NCI-H748 (cell line): ENCODE data around the gene SPOPL.
"Not testable (repeated sequence)": the region's sequence is repeated elsewhere in the genome, so short reads cannot be mapped to it uniquely, and the experiment has no call there.

Experiments used
- DNase-seq: peaks from one replicate; lab custom pipeline; 2025; ENCODE audit not compliant: unreplicated experiment; lab: John Stamatoyannopoulos, UW

Gene SPOPL

GRCh38 chr2:138522556-138522955 is 21.0 kb downstream of the SPOPL start:
- DNase-seq: no peak

DNA sequence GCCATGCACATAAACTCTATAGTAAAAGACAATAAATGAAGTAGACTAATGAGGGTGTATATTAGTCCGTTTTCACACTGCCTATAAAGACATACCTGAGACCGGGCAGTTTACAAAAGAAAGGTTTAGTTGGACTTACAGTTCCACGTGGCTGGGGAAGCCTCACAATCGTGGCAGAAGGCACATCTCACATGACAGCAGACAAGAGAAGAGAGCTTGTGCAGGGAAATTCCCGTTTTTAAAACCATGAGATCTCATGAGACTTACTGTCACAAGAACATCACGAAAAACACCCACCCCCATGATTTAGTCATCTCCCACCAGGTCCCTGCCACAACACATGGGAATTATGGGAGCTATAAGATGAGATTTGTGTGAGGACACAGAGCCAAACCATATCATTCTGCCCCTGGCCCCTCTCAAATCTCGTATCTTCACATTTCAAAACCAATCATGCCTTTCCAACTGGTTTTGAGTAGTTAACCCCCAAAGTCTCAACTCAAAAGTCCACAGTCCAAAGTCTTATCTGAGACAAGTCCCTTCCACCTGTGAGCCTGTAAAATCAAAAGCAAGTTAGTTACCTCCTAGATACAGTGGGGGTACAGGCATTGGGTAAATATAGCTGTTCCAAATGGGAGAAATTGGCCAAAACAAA is 21.6 kb downstream of the SPOPL start:
- DNase-seq: not testable (repeated sequence)

DNA sequence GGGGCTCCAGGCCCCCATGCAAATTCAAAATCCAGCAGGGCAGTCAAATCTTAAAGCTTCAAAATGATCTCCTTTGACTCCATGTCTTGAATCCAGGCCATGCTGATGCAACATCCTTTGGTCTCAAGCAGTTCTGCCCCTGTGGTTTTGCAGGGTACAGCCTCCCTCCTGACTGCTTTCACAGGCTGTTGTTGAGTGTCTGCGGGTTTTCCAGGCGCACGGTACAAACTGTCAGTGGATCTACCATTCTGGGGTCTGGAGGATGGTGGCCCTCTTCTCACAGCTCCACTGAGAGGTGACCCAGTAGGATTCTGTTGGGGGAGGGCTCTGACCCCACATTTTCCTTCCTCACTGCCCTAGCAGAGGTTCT is 22.1 kb downstream of the SPOPL start:
- DNase-seq: not testable (repeated sequence)

DNA sequence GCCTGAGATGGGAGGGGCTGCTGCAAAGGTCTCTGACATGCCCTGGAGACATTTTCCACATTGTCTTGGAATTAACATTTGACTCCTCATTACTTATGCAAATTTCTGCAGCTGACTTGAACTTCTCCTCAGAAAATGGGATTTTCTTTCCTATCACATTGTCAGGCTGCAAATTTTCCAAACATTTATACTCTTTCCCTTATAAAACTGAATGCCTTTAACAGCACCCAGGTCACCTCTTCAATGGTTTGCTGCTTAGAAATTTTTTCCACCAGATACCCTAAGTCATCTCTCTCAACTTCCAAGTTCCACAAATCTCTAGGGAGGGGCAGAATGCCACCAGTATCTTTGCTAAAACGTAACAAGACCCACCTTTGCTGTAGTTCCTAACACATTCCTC is 22.8 kb downstream of the SPOPL start:
- DNase-seq: not testable (repeated sequence)

DNA sequence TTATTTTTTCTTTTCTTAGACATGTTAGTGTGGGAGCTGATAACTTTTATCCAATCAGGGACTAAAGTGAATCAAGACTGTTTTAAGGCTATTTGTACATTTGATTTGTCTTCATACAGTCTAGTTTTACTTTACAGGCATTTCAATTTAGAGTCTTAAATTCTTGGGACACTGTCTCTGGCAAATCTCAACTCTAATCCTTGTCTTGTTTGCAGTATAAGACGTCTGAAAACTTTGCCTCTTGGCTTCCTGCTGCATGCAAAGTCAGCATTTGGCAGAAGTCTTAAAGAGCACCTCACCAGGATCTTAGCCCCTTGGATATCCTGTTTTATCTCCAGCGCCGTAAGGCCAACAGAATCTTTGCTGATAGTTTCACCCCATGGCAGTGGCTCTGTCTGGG is 30.3 kb downstream of the SPOPL start:
- DNase-seq: no peak

- peak; percentile 16 for DNase-seq
Measured at GRCh38 chr2:138534791-138535190, 33.2 kb downstream of the SPOPL start.

DNA sequence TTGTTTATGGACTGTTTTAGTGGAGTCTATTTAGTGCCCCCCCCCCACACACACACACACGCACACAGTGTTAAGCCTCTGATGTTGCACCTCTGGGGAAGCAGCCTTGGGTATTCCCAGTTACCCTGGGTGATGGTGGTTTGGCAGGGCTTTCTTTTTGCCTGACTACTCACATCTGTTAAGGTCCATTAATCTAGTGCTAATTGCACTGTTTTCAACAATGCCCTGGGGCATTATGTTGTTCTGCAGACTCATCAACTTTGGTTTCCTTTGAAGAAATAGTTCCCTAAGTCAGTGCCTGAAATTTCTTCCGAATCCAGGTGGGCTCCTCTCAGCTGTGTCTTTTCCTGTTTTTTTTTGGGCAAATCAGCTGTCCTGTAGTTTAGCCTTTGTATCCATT is 34.7 kb downstream of the SPOPL start:
- DNase-seq: peak; percentile 62

- no peak for DNase-seq
Measured at GRCh38 chr2:138536740-138537139, 35.2 kb downstream of the SPOPL start.

DNA sequence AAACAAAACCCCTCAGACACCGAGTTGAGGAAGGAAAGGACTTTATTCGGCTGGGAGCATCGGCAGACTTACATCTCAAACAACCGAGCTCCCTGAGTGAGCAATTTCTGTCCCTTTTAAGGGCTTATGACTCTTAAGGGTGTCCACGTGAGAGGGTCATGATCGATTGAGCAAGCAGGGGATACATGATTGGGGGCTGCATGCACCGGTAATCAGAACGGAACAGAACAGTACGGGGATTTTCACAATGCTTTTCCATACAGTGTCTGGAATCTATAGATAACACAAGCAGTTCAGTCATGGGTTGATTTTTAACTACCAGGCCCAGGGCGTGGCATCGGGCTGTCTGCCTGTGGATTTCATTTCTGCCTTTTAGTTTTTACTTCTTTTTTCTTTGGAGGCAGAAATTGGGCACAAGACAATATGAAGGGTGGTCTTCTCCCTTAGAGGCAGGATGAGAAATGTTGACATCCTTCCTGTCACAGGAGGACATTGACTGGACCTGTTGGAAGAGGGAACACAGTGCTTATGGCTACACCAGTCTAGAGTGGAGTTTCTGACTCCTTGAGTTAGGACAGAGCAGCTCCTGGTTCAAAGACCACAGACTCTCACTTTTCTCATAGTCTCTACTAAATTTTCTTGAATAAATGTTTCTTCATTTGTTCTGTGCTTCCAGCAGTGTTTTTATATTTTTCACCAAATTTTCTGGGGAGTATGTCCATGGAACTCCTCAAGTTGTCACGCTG is 35.8 kb downstream of the SPOPL start:
- DNase-seq: no peak

DNA sequence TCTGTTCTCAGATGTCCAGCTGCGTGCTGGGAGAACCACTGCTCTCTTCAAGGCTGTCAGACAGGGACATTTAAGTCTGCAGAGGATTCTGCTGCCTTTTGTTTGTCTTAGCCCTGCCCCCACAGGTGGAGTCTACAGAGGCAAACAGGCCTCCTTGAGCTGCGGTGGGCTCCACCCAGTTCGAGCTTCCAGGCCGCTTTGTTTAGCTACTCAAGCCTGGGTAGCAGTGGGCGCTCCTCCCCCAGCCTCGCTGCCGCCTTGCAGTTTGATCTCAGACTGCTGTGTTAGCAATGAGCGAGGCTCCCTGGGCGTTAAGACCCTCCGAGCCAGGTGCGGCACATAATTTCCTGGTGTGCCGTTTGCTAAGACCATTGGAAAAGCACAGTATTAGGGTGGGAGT is 42.6 kb downstream of the SPOPL start:
- peak; percentile 89 for DNase-seq

- DNase-seq: no peak
Measured at GRCh38 chr2:138548796-138549195, 47.2 kb downstream of the SPOPL start.

DNA sequence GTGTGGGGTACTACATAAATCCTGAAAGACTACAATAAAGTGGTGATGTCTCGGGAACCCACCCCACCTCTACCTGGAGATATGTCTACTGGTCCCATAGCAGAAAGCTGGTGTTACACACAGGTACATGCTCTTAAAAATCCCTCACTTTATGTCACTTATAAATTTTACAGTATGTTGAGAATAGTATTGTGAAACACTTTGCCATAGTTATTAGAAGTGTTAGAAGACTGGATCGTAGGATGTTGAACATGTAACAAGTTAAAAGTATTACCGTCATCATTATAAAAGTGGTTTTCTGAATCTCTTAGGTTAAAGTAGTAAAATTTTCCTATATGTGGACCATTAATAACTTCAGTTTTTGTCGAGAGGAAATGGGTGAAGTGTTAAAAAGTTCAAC is 48.6 kb downstream of the SPOPL start:
- DNase-seq: no peak

DNA sequence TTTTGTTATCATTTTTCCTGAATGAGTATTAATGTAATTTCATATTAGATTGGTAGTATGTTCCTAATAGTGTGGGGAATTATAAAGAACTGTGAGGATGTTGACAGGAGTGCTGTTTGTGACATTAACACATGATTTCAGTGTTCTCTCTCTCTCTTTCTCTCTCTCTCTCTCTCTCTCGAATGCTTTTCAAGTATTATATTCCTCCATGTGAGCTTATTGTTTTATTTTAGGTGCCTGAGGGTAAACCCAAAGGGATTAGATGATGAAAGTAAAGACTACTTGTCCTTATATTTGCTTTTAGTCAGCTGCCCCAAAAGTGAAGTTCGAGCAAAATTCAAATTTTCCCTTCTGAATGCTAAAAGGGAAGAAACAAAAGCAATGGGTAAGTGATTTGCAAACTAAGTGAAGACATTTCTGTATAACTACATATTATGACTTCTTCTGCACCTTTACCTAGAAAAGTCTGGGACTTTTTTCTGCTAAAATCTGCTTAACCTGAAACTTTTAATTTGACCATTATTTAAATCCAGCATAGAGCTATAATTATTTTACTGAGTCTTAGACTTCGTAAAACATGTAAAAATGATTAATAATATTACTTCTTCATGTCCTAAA is 49.2 kb downstream of the SPOPL start:
- DNase-seq: no peak

DNA sequence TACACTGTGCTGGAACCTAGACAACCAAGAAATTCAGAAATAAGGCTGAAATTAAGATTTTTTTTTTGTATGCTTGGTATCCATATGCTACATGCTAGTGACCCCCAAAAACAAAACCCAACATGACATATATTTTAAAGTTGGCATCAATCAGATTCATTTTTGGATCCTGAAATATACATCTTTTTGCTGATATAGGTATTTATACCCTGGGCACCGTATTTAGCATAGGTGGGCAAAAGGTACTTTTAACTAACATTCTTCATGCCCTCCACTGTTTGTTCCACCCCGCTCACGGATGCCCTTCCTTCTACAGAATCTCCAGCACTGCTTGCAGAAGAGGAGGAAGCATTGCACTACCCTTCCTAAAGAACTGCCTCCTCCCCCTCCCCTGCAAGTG is 52.6 kb downstream of the SPOPL start:
- no peak for DNase-seq

DNA sequence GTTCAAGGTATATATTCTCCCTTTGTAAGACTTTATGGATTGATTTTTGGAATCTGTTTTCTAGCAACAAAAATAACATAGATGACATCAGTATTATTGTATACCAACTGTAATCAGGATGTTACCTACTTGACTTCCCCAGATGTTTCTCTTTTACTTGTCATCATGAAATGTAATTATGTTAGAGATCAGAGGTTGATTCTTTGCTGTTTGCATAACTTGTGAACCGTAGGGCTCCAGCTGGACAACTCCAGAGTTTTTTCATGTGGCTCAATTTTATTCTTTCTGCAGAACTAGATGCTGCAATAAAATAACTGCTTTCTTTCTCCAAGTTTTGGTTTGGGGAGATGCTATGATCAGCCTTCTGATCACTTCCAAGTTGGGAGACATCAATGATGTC is 58.1 kb downstream of the SPOPL start:
- DNase-seq: peak; percentile 3

- no peak for DNase-seq
Measured at GRCh38 chr2:138564586-138565229, 63.1 kb downstream of the SPOPL start.

GRCh38 chr2:138565230-138565598 is 63.6 kb downstream of the SPOPL start:
- no peak for DNase-seq

DNA sequence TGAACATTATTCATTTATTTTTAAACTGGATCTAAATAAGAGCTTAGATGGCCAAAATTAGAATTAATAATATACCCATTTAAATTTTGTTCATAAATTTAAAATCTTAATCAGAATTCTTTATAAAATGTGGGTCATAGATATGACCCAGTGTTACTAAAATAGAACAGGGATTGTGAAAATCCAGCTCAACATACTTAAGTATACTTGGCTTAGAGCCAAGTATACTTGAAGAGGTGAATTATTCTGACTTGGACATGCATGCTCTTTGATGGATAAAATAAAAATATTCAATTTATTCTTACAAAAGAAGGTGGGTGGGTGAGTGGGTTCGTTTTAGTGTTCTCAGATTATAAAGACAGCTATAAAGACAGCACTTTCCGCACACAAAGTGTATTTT is 70.7 kb downstream of the SPOPL start:
- peak; percentile 42 for DNase-seq

DNA sequence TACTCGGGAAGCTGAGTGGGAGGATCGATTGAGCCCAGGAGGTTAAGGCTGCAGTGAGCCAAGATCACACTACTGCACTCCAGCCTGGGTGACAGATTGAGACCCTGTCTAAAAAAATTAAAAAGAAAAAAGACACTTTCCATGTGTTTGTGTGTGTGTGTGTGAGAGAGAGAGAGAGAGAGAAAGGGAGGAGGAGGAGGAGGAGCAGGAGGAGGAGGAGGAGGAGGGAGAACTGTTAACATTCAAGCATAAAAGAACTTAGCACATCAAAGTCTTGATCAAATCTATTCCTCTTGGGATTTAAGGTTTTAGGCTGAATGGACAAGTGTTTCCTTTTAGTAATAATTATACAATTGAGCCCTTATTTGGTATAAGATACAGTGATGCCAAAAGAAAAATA is 75.5 kb downstream of the SPOPL start:
- no peak for DNase-seq

GRCh38 chr2:138579556-138579955 is 78.0 kb downstream of the SPOPL start:
- no peak for DNase-seq

DNA sequence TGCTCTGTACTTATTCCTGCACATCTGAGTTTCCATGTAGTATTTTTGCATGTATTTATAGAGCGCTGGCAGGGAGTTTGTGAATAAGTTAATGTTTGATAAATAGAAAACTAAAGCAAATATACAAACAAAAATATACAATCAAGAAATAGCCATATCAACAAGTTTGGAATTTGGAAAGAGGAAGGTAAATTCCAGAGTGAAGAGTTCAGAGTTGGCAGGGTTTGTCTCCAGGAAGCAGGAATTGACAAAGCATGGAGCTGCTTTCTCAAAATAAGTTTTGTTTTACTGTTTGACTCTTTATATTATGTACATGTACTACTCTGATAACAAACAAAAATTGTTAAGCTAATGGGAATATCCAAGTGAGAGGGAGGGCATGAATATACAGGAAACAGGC is 80.3 kb downstream of the SPOPL start:
- no peak for DNase-seq

- no peak for DNase-seq
Measured at GRCh38 chr2:138589663-138590062, 88.1 kb downstream of the SPOPL start.
